Retinal pigment epithelial cell (primary cell): ENCODE results near the gene FOXB1.

ENCODE experiments used
- DNase-seq: peaks from one replicate; pipeline ENCODE4 v3.0.0-alpha.2; 2010; ENCODE audit warnings: low read depth
- H3K4me3 ChIP-seq: 2 replicates; pipeline ENCODE4 v1.5.1; 2011; ENCODE audit warnings: mild to moderate bottlenecking, low read length, control low read depth, moderate library complexity
- CTCF ChIP-seq: conservative IDR thresholded peaks from 2 replicates; pipeline ENCODE4 v1.5.1; 2011; ENCODE audit warnings: low read depth, low read length, control low read depth, inconsistent platforms

The FOXB1 gene

GRCh38 chr15:59994888-59995557 lies 9.1 kb upstream of the FOXB1 start:
- TF ChIP-seq CTCF: no peak
- no peak overlapping the region for H3K4me3 ChIP-seq
- DNase-seq: no peak

GRCh38 chr15:59995568-59996297 lies 8.4 kb upstream of the FOXB1 start:
- TF ChIP-seq CTCF: no peak
- H3K4me3 ChIP-seq: no peak overlapping the region
- no peak for DNase-seq

GRCh38 chr15:59996298-59997041 lies 7.6 kb upstream of the FOXB1 start:
- H3K4me3 ChIP-seq: no peak overlapping the region
- DNase-seq: no peak
- TF ChIP-seq CTCF: no peak

GRCh38 chr15:59997070-59997701 lies 6.9 kb upstream of the FOXB1 start:
- H3K4me3 ChIP-seq: no peak overlapping the region
- no peak for TF ChIP-seq CTCF
- no peak for DNase-seq

GRCh38 chr15:59998305-59998949 lies 5.7 kb upstream of the FOXB1 start:
- no peak for DNase-seq
- no peak for TF ChIP-seq CTCF

GRCh38 chr15:59998950-59999611 lies 5.0 kb upstream of the FOXB1 start:
- no peak overlapping the region for H3K4me3 ChIP-seq
- DNase-seq: no peak
- no peak for TF ChIP-seq CTCF

More at GRCh38 chr15:59998305-59998949, 5.7 kb upstream of the FOXB1 start:
- H3K4me3 ChIP-seq: no peak overlapping the region
